Panc1 (cell line): Measurements from ENCODE around the gene MTA2. TPM values are rescaled to one million over a fixed set of nuclear protein-coding genes. Genes with fewer than 3 reads are reported as not detected.

Experiments used
- ATAC-seq: fragments of 200-7000 bp; cut with Tn5 transposase; 2 replicates; pipeline ENCODE4 v1.9.1; 2020; ENCODE audit warnings: mild to moderate bottlenecking, moderate library complexity
- BruUV-seq: library from RNA; stranded (reverse); fragments of 400-500 nt; replicated peaks from 2 replicates; lab custom pipeline; 2021; lab: Mats Ljungman, UMichigan
- CTCF ChIA-PET: fragments of 300-600 bp; sonication (Branson Sonifier 250); formaldehyde crosslinking; loops from one replicate; lab custom pipeline; 2022; ENCODE audit warnings: antibody characterized with exemption; lab: Charles Lee
- POLR2A ChIA-PET: fragments of 300-600 bp; sonication (Branson Sonifier 250); formaldehyde crosslinking; loops from one replicate; lab custom pipeline; 2022; ENCODE audit warnings: antibody characterized with exemption; lab: Charles Lee
- DNase-seq: peaks from one replicate; pipeline ENCODE4 v3.0.0-alpha.2; 2010; ENCODE audit warnings: low read depth, low spot score
- H3K27ac ChIP-seq: 2 replicates; pipeline ENCODE4 v1.5.1; 2011; ENCODE audit warnings: mild to moderate bottlenecking, low read length, inconsistent platforms
- H3K27me3 ChIP-seq: fragments of 200-500 bp; sonication (Bioruptor generic); 2 replicates; pipeline ENCODE4 v1.6.0; 2014; ENCODE audit warnings: low read length, inconsistent platforms; ENCODE audit not compliant: control insufficient read depth, insufficient read depth
- H3K36me3 ChIP-seq: fragments of 200-500 bp; sonication (Bioruptor generic); 2 replicates; pipeline ENCODE4 v1.5.1; 2014; ENCODE audit warnings: inconsistent platforms, mild to moderate bottlenecking, low read length, moderate library complexity; ENCODE audit not compliant: control insufficient read depth, insufficient read depth
- H3K4me1 ChIP-seq: 2 replicates; pipeline ENCODE4 v1.5.1; 2011; ENCODE audit warnings: inconsistent platforms, mild to moderate bottlenecking, low read length, moderate library complexity; ENCODE audit not compliant: control insufficient read depth, insufficient read depth
- H3K4me3 ChIP-seq, 2 experiments: 2 replicates each; pipeline ENCODE4 v1.5.1; 2011 to 2012; ENCODE audit warnings: low read depth in 2 of 2, low read length in 2 of 2, mild to moderate bottlenecking in 2 of 2, inconsistent platforms in 1 of 2, moderate library complexity in 1 of 2
- H3K9me3 ChIP-seq: fragments of 200-500 bp; sonication (Bioruptor generic); 2 replicates; pipeline ENCODE4 v1.5.1; 2014; ENCODE audit warnings: low read depth, mild to moderate bottlenecking, inconsistent platforms, low read length, moderate library complexity; ENCODE audit not compliant: control insufficient read depth, insufficient read depth
- CTCF ChIP-seq: fragments of 450-650 bp; IDR thresholded peaks from 2 replicates; pipeline ENCODE4 v1.5.1; 2017; ENCODE audit warnings: mild to moderate bottlenecking
- POLR2AphosphoS5 ChIP-seq: IDR thresholded peaks from 2 replicates; pipeline ENCODE4 v1.6.1; 2012; ENCODE audit warnings: mild to moderate bottlenecking, low read depth, low read length, moderate library complexity
- REST ChIP-seq, 2 experiments: IDR thresholded peaks; 2 replicates each; pipeline ENCODE4 v1.6.1; 2011 to 2012; ENCODE audit warnings: low read depth in 2 of 2, control low read depth in 1 of 2, low read length in 1 of 2, mild to moderate bottlenecking in 1 of 2, moderate library complexity in 1 of 2; ENCODE audit not compliant: insufficient read depth in 1 of 2
- SIN3A ChIP-seq: IDR thresholded peaks from 2 replicates; pipeline ENCODE4 v1.6.1; 2012; ENCODE audit warnings: low read depth, mild to moderate bottlenecking, low read length, moderate library complexity, borderline replicate concordance; ENCODE audit not compliant: insufficient read depth
- TCF7L2 ChIP-seq: IDR thresholded peaks from 2 replicates; pipeline ENCODE4 v1.6.1; 2011; ENCODE audit warnings: mild to moderate bottlenecking, low read depth, low read length, inconsistent platforms
- in situ Hi-C: cut with HindIII; loops from 2 replicates; pipeline ENCODE4 v1.10.0; 2016; ENCODE audit warnings: low sequenced_read_pairs, low pct_unique_long_range_greater_than_20kb
- intact Hi-C: fragments of 100-400 bp; cut with micrococcal nuclease; formaldehyde crosslinking; loops from one replicate; pipeline ENCODE4 v1.10.0; 2022; ENCODE audit not compliant: unreplicated experiment
- total RNA-seq: library from RNA; stranded (reverse); gene quantifications from one replicate; pipeline ENCODE4 v1.2.1, GENCODE V29; 2021; ENCODE audit not compliant: unreplicated experiment

The MTA2 gene
- total RNA-seq, 1 experiment from 2014 or later, result 163 TPM

- H3K27ac ChIP-seq, result no peak overlapping the region
- POLR2A ChIA-PET, result no interaction called here
- no peak for ATAC-seq
- in situ Hi-C loops (no loop called here), intact Hi-C loops (no loop called here)
- H3K36me3 ChIP-seq, result no peaks in the 10 kb centered on the region; the same call in none of the 2 replicates
- BruUV-seq, result no TSS peak
- CTCF ChIA-PET, result no interaction called here
- no peak for DNase-seq
- peaks cover 16% of the 10 kb centered on the region for H3K4me1 ChIP-seq
- H3K9me3 ChIP-seq, result no peaks in the 10 kb centered on the region
- TF ChIP-seq CTCF (no peak), POLR2AphosphoS5 (no peak), TCF7L2 (no peak), REST (IDR thresholded peaks at IDR 0.05; ENCODE audit: insufficient read depth in 1 of 2, low read depth in 2 of 2, low read length in 1 of 2) (no peak), SIN3A (no peak)
- no peaks in the 10 kb centered on the region for H3K27me3 ChIP-seq
- H3K4me3 ChIP-seq, result no peak overlapping the region
Measured at GRCh38 chr11:62607714-62608113, 6.0 kb upstream of the MTA2 start.

- no peak for DNase-seq
- H3K4me1 ChIP-seq, result peaks cover 12% of the 10 kb centered on the region
- H3K27ac ChIP-seq, result no peak overlapping the region
- TF ChIP-seq CTCF (no peak), TCF7L2 (no peak), REST (IDR thresholded peaks at IDR 0.05; ENCODE audit: insufficient read depth in 1 of 2, low read depth in 2 of 2, low read length in 1 of 2) (no peak), POLR2AphosphoS5 (no peak), SIN3A (no peak)
- POLR2A ChIA-PET, result interaction anchor here (0.7 kb wide), 1 partner anchor 40 kb away, joined by 13 read pairs; no protein-coding TSS in a partner anchor
- no TSS peak for BruUV-seq
- intact Hi-C loops, result no loop called here
- no peaks in the 10 kb centered on the region; the same call in none of the 2 replicates for H3K36me3 ChIP-seq
- H3K27me3 ChIP-seq, result no peaks in the 10 kb centered on the region
- H3K4me3 ChIP-seq, result no peak overlapping the region
- H3K9me3 ChIP-seq, result no peaks in the 10 kb centered on the region
- in situ Hi-C loops, result no loop called here
- CTCF ChIA-PET, result no interaction called here
- ATAC-seq, result no peak
Measured at GRCh38 chr11:62605902-62606301, 4.2 kb upstream of the MTA2 start.
